GM20431 (cell line): Measurements from ENCODE around the gene KCNK5.

ENCODE experiments used
- in situ Hi-C: fragments of 300-500 bp; cut with MseI, MboI; formaldehyde crosslinking; loops from one replicate; pipeline ENCODE4 v1.15.0; 2020; ENCODE audit warnings: low sequenced_read_pairs; ENCODE audit not compliant: unreplicated experiment

Gene KCNK5

GRCh38 chr6:39152262-39152661 lies 77.0 kb downstream of the KCNK5 start:
- in situ Hi-C loops: no loop called here

GRCh38 chr6:39151211-39151610 lies 78.1 kb downstream of the KCNK5 start:
- in situ Hi-C loops: no loop called here

GRCh38 chr6:39144481-39145173 lies 84.6 kb downstream of the KCNK5 start:
- in situ Hi-C loops: no loop called here

- in situ Hi-C loops: no loop called here
Observed at GRCh38 chr6:39143238-39143930, 85.9 kb downstream of the KCNK5 start.

- in situ Hi-C loops: no loop called here
Observed at GRCh38 chr6:39140556-39141167, 88.6 kb downstream of the KCNK5 start.
